HG02884 (cell line): ENCODE data around the gene ZFPM1.

Source experiments
- ATAC-seq: cut with Tn5 transposase; IDR thresholded peaks from one replicate; pipeline ENCODE4 v1.9.1; 2021; ENCODE audit warnings: mild to moderate bottlenecking, moderate library complexity; ENCODE audit not compliant: unreplicated experiment

The ZFPM1 gene

GRCh38 chr16:88524973-88525662, 72.0 kb downstream of the ZFPM1 start:
- no peak for ATAC-seq

DNA sequence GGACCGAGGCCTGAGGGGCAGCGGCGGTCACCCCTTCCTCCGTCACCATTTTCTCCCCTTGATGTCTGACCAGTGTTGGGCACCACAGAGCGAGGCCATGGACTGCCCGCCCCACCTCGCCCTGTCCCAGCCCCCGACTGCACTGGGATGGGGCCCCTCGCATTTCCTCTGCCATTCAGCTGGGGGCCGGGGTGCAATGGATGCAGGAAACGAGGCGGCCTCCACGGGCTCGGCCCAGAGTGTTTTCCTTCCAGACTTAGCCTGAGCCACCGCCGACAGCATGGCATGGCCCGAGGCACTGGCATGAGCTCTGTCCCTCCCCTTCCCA, 72.5 kb downstream of the ZFPM1 start:
- no peak for ATAC-seq

GRCh38 chr16:88526008-88526905, 73.2 kb downstream of the ZFPM1 start:
- no peak for ATAC-seq

DNA sequence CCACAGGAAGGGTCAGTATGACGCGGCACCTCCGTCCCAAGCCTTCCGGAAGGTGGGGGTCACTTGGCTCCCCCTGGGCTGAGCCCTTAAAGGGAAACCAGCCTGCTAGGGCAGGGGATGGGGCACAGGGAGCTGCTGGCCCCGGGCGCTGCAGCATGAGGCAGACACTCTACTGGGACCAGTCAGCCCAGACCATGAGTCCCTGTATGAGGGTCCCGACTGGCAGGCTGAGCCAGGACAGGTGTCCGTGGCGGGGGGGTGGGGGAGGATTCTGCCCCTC, 73.8 kb downstream of the ZFPM1 start:
- no peak for ATAC-seq

GRCh38 chr16:88527186-88527936, 74.3 kb downstream of the ZFPM1 start:
- no peak for ATAC-seq

- ATAC-seq = no peak
These were observed 75.1 kb downstream of the ZFPM1 start for GRCh38 chr16:88527937-88528743.

DNA sequence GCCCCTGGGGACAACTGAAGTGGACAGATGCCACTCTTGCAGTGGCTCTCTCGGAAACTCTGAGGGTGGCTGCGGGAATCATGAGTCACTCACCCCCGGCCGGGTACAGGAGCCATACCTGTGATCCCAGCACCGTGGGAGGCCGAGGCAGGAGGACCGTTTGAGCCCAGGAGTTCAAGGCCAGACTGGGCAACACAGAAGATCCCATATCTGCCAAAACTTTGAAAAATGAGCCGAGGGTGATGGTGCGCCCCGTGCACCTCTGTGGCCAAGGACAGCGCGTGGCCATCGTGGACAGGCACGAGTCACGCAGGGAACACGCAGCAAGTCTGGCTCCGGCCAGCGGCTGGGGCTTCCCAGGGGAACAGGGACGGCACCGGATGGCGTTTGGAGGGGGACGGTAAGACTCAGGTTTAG, 75.8 kb downstream of the ZFPM1 start:
- no peak for ATAC-seq

GRCh38 chr16:88529596-88529995, 76.5 kb downstream of the ZFPM1 start:
- ATAC-seq = no peak

DNA sequence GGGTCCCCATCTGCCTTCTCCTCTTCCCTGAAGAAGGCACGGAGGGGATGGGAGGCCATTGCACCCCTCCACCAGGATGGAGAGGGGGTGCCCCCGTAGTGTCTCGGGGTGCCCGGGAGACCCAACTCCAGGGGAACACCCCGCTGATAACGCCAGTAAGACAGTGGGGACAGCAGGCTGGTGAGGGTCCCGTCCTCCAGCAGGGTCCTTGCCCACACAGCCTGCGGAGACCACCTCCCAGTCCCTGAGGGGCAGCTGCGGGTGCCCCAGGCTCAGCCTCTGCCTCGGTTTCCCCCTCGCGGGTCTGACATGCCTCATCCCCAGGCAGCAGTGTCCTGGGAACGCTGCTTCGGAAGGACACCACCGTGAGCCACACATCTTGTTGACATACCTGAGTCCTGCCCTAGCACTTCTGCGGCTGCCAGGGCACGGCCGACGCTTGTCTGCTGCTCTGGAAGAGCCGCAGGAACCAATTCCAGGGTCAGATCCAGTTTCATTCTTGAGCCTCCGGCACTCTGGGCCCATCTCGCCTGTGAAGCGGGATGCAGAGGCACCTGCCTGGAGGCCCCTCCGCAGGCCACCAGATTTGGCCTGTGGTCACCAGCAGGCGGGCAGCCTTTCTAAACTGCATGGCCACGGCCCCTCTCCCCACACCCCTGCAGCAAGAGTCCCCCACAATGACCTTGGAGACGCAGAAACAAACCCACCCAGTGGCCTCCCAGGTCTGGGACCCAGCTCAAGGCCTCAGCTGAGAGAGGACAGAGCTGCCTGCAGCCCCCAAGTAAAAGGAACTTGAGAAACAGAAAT, 77.2 kb downstream of the ZFPM1 start:
- no peak for ATAC-seq

GRCh38 chr16:88530858-88531203, 77.8 kb downstream of the ZFPM1 start:
- ATAC-seq = no peak

DNA sequence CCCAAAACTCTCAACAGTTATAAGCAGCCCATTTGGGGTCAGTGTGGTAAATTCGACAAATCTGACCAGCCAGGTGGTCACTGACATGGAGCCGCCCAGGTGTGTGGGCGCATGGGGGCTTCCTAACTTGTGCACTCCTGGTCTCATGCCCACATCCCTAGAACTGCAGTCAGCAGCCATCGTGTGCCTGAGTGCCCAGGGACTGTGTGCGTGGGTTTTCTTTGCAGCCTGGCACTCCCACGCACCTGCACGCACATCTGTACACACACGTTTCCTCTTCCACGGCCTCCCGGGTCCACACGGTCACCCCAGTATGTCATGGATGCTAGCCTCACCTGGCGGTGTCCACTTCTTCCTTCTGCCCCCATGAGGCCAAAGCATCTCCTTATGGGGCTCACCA, 78.3 kb downstream of the ZFPM1 start:
- ATAC-seq = no peak

DNA sequence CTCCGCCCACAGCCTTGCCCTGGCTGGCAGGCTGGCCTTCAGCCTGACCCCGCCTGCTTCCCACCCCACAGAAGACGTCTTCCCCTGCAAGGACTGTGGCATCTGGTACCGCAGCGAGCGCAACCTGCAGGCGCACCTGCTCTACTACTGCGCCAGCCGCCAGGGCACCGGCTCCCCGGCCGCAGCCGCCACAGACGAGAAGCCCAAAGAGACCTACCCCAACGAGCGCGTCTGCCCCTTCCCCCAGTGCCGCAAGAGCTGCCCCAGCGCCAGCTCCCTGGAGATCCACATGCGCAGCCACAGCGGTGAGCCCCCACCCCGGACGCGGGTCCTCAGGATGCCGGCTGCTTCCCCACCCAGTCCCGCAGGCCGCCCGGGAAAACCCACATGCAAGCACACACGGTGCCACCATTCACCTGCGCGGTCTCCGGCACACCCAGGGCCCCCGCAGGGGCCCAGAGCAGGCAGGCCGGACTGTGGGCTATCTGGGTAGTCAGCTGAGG, 78.9 kb downstream of the ZFPM1 start:
- no peak for ATAC-seq

DNA sequence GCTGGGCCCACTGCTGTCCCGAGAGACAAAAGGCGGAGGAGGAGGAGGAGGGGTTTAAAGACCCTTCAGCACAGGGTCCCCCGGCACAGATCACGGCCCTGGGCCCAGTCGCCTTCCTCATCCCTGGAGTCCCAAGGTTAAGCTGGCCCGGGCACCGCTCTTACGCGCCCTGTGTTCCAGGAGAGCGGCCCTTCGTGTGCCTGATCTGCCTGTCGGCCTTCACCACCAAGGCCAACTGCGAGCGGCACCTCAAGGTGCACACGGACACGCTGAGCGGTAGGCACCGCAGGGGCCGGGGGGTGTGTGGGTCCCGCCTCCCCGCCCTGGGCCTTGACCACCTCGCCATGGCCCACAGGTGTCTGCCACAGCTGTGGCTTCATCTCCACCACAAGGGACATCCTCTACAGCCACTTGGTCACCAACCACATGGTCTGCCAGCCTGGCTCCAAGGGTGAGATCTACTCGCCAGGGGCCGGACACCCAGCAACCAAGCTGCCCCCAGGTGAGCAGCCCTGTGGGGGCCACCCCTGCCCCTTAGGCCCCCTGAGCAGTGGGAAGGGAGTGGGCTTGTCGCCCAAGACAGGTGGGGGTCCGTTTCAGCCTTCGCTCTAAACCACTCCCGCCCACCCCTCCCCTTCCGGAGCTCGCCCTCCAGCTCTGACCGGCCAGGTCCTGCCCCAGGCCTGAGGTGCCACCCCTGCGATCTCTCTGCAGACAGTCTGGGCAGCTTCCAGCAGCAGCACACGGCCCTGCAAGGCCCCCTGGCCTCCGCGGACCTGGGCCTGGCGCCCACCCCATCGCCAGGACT, 79.6 kb downstream of the ZFPM1 start:
- no peak for ATAC-seq

DNA sequence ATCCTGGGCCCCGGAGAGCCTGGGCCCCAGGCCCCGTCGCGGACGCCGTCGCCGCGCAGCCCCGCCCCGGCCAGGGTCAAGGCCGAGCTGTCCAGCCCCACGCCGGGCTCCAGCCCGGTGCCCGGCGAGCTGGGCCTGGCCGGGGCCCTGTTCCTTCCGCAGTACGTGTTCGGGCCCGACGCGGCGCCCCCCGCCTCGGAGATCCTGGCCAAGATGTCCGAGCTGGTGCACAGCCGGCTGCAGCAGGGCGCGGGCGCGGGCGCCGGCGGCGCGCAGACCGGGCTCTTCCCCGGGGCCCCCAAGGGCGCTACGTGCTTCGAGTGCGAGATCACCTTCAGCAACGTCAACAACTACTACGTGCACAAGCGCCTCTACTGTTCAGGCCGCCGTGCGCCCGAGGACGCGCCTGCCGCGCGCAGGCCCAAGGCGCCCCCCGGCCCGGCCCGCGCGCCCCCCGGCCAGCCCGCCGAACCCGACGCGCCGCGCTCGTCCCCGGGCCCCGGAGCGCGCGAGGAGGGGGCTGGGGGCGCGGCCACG, 80.4 kb downstream of the ZFPM1 start:
- no peak for ATAC-seq

- peak; percentile 47 for ATAC-seq
These were observed 81.0 kb downstream of the ZFPM1 start for GRCh38 chr16:88533932-88534637.

DNA sequence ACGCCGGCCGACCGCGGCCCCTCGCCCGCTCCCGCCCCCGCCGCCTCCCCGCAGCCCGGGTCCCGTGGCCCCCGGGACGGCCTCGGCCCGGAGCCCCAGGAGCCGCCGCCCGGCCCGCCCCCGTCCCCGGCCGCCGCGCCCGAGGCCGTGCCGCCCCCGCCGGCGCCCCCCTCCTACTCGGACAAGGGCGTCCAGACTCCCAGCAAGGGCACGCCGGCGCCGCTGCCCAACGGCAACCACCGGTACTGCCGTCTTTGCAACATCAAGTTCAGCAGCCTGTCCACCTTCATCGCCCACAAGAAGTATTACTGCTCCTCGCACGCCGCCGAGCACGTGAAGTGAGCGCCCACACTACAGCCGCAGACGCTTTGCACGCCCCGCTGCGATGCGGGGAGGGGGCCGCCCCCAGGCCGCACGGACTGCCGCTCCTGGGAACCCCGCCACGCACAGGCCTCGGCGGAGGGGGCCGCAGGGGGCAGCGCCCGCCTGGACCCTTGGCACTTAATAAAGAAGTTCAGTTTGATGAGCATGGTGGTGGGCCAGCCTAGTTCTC, 81.6 kb downstream of the ZFPM1 start:
- ATAC-seq = peak; percentile 18

- no peak for ATAC-seq
These were observed 82.2 kb downstream of the ZFPM1 start for GRCh38 chr16:88535191-88535856.

DNA sequence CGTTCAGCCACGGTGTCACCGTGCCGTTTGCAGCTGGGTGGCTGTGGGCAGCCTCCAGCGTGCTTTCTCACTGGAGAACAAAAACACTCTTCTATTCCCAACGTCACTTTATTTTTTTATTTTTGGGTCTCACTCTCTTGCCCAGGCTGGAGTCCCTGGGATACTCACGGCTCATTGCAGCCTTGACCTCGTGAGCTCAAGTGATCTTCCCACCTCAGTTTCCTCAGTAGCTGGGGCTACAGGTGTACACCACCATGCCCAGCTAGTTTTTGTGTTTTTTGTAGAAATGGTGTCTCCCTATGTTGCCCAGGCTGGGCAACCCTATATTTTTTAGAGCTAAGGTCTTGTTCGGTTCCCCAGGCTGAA, 82.8 kb downstream of the ZFPM1 start:
- ATAC-seq = no peak
